Measurements from ENCODE around the gene CCR3.

Gene CCR3

DNA sequence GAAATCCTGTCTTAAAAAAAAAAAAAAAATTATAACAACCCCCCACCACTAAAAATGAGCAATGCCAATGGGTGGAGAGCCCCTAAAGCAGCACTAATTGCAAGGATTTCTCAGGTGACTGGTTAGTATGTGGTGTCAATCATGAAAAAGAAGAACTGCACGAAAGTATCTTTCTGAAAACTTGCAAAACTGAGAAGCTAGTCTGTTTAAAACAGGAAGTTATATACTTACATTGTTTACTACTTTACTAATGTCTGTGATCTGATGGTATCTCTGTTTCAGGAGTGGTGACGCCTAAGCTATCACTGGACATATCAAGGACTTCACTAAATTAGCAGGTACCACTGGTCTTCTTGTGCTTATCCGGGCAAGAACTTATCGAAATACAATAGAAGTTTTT, at the start of gene CCR3:
Gene CCR3, plus strand, starts transcription at position 341 of the 400 bp plus-strand sequence. CDS start 22,699 bp downstream, outside the sequence.
- in situ Hi-C loops (cut with MboI; ENCODE audit: low sequenced_read_pairs), result no loop called here

DNA sequence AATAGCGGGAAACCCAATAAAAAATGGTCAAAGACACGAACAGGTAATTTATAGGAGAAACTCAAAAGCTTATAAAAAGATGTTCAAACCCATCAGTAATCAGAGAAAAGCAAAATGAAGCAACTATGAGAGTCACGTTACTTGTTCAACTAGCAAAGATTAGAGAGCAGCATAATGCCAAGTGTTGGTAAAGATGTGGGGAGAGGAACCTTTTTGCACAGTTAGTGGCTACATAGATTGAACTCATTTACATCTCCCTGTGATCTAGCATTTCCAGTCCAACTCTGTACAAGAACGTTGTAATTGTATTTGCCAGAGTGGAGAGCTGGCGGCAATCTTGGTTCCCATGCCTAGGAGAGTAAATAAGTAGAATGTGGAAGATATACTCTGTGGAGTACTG, 49.3 kb upstream of the CCR3 start:
- in situ Hi-C loops (cut with MboI; ENCODE audit: low sequenced_read_pairs), result no loop called here

DNA sequence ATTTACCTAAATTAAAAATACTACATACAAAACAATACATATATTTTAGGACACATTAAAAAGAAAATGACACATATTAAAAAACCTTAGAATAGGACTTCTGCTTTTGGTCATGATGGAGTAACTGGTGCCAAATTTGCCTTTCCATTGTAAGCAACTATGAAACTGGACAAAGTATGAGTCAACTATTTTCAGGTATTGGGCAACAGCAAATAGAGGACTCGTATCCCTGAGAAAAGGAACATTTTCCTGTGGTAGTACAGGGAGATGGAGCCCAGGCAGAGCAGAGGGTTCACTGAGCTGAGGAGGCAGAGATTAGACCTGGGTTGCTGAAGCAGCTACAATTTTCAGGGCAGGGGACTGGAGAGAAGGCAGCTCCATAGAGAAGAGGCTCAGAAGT, 48.8 kb upstream of the CCR3 start:
- in situ Hi-C loops (cut with MboI; ENCODE audit: low sequenced_read_pairs), result no loop called here

DNA sequence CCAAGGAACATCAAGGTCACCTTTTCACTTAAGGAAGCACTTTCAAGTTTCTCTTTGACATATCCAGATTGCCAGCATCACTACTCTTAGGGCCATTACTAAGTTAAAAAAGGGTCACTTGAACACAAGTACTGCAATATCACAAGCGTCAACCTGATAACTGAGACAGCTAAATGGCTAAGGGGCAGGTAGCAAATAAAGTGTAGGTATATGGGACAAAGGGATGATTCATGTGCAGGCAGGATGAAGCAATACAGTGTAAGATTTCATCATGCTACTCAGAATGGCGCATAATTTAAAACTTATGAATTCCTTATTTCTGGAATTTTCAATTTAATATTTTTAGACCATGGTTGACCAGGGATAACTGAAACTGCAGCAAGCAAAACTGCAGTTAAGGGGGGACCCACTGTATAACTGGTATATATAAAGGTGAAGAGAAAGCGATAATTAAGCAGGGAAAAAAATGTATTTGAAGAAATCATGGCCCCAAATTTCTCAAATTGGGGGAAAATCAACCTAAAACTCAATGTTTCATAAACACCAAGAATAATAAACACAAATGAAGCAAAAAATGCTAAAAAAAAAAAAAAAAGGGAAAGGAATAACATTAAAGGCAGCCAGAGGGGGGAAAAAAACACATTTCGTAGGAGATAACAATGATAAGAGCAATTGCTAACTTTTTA, 47.2 kb upstream of the CCR3 start:
- in situ Hi-C loops (cut with MboI; ENCODE audit: low sequenced_read_pairs), result no loop called here

DNA sequence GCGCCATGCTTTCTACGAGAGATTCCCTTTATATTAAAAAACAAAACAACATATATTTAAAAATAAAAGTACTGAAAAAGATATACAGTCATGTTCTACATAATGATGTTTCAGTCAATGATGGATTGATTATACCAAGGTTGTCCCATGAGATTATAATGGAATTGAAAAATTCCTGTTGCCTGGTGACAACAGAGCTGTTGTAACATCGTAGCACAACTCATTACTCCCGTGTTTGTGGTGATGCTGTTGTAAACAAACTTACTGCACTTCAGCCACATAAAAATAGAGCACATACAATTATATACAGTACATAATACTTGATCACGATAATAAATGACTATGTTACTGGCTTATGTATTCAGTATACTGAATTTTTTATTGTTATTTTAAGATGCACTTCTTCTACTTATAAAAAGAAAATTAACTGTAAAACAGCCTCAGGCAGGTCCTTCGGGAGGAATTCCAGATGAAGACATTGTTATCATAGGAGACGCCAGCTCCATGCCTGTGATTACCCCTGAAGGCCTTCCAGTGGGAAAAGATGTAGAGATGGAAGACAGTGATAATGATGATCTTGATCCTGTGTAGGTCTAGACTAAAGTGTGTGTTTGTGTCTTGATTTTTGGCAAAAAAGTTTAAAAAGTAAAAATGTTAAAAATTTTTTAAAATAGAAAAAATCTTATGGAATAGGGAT, 45.9 kb upstream of the CCR3 start:
- in situ Hi-C loops (cut with MboI; ENCODE audit: low sequenced_read_pairs), result no loop called here

DNA sequence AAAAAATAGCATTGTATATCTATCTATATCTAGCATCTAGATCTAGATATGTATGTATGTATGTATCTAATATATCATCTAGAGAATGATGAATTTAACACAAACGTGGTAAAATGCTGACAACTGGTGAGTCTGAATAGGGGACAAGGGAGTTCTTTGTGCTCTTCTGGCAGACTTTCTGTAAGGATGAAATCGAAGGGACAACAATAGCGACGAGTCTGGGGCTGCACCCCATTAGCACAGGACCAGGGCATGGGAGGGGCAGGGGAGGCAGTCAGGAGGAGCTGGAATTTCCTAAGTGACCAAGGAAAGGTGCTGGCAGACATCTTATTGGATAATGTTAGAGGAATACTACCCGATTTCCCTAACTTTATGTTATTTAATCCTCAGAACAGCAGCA, 42.0 kb upstream of the CCR3 start:
- in situ Hi-C loops (cut with MboI; ENCODE audit: low sequenced_read_pairs), result loop anchor here (25.0 kb wide), 1 partner anchor 263 kb away; the partner anchor contains the start of gene CXCR6

DNA sequence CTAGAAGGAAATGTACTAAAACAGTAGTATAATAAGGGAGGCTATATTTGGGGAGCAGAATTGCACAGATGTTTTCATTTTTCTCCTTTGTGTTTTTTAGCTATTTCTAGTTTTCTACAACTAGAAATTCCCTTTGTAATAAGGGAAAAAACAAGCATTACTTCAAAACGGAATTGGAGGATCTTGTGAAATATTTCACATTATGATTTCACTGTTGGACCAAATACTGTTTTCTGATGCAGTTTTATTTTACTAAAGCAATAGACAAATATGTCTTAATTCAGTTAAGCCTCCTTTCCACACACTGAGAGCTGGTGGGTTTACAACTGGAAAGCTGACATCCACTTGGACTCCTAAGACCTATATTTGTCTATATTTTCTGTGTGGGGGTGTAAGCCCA, 41.5 kb upstream of the CCR3 start:
- in situ Hi-C loops (cut with MboI; ENCODE audit: low sequenced_read_pairs), result loop anchor here (25.0 kb wide), 1 partner anchor 263 kb away; the partner anchor contains the start of gene CXCR6

DNA sequence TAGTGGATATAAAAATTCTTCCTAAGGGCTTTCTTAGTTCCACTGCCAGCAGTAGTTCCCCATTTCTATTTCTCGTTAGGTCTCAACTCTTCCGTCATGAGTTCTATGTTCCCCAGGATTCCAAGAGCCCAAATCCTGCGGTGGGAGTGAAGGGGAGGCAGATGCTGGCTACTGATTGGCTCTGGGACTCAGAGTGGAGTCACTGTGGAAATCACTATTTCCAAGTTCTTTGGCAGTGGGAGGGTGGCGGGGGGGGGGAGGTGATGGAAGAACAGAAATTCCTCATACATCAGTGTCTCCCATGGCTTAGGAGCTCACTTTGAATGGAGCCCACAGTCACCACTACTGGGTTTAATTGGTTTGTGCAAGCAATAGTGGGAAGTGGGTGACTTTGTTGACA, 39.7 kb upstream of the CCR3 start:
- in situ Hi-C loops (cut with MboI; ENCODE audit: low sequenced_read_pairs), result loop anchor here (25.0 kb wide), 1 partner anchor 265 kb away; the partner anchor contains the start of gene CXCR6

DNA sequence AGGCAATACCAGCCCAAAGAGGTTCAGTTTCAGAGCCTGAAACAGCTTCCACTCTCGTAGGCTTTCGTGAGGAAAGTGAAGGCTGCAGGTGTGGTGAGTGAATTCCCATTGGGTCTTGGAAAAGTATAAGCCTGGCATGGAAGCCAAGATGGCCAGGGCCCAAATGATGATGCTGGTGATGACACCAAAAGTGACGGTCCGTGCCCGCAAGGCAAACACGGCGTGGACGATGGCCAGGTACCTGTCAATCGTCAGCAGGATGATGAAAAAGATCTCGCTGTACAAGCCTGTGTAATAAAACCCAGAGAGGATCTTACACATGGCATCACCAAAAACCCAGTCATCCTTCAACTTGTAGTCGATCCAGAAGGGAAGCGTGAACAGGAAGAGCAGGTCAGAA, 38.6 kb upstream of the CCR3 start:
- in situ Hi-C loops (cut with MboI; ENCODE audit: low sequenced_read_pairs), result loop anchor here (25.0 kb wide), 1 partner anchor 266 kb away; the partner anchor contains the start of gene CXCR6

DNA sequence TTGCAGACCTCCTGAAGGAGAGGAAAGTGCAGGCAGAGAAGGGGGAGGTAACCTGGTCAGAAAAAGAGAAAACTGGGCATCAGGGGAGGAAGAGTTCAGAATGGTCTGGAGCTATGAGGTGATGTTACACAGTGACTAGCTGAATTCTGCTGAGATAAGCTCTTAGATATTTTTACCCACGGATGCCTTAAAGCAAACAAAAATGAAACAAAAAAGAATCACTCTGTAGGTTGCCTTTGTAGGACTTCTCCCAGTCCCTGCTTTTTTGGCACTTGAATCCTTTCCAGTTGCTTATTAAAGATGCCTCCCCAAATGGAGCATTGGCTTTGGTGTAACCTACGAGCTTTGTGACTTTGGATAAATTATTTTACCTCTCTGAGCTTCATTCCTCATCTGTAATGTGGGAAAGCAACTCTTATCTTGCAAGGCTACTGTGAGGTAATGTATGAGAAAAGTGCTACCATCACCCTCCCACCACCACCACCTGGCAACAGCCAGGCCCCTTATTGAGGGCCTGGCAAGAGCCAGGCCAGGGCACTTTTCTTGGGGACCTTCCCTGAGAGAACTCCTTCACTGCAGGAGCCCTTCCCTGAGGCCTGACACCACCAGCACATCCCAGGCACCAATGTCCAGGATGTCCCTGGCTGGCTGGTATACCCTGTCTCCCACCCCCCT, 36.8 kb upstream of the CCR3 start:
- in situ Hi-C loops (cut with MboI; ENCODE audit: low sequenced_read_pairs), result loop anchor here (25.0 kb wide), 1 partner anchor 268 kb away; the partner anchor contains the start of gene CXCR6

DNA sequence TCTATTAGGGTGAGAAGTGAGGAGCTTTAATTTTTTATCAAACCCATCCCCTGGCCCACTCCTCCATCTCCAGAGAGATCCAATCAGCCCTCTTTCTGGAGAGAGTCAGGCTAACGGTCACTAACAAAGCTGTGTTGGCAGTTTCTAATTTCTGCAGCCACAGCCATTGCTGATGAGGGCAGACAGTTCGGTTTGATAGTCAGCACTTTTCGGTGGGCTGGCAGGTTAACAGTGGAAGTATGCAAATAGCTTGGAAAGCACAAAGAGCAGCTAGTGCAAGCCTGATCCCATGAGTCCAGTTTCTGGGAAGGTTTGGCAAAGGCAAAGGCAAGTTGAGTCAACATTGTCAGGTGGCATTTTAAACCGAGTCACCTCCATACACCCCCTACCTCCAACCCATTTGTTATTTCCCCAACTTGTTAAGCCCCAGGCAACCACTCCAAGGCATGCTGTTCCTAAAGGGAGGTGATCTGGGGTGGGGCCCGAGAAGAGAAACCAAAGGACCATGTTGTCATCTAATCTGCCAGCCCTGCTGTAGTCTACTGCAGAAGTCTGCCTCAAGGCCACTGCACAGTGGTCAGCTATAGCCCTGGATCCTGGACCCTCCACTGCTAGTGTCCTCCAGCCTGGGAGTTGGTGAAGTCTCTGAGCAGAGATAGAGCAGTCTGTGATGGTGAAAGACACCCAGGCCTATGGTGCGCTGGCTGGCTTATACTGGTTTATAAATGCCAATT, 35.8 kb upstream of the CCR3 start:
- in situ Hi-C loops (cut with MboI; ENCODE audit: low sequenced_read_pairs), result loop anchor here (25.0 kb wide), 1 partner anchor 269 kb away; the partner anchor contains the start of gene CXCR6

DNA sequence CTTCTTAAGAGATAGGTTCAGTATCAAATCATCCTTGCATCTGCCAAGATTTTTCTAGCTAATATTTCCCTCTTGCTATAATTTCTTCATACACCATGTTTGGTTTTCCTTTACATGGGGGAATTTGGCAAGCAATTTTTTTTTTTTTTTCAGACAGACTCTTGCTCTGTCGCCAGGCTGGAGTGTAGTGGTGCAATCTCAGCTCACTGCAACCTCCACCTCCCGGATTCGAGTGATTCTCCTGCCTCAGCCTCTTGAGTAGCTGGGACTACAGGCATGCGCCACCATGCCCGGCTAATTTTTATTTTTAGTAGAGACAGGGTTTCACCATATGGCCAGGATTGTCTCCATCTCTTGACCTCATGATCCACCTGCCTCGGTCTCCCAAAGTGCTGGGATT, 34.7 kb upstream of the CCR3 start:
- in situ Hi-C loops (cut with MboI; ENCODE audit: low sequenced_read_pairs), result loop anchor here (25.0 kb wide), 1 partner anchor 270 kb away; the partner anchor contains the start of gene CXCR6

DNA sequence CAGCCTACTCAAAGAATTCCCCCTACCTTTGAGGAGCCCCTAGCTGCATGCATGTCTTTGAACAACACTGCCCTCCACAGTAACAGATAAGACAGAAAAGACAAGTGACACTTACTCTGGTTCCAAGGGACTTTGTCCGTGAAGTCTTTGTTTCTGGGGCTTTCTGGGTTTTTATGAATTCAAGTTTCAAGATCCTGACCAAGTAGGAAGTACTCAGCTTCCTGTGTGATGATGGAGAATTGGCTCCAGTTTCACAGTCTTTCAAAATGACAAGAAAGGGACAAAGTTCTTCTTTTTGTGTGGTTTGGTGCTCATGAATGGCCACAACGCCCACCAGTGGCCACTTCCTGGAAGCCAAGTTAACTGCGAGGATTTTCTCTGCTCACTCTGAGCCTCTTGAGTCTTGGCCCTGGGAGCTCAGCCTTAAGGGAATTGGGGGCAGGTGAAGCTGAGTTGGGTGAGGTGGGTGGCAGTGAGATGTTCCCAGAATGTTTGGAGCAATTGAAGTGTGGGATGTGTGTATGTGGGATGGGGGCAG, 34.0 kb upstream of the CCR3 start, which contains the start of gene CCR1:
Gene CCR1, minus strand, starts transcription at position 147 of the 538 bp plus-strand sequence. CDS start 4,000 bp downstream, outside the sequence.
- in situ Hi-C loops (cut with MboI; ENCODE audit: low sequenced_read_pairs), result loop anchor here (25.0 kb wide), 1 partner anchor 271 kb away; the partner anchor contains the start of gene CXCR6

DNA sequence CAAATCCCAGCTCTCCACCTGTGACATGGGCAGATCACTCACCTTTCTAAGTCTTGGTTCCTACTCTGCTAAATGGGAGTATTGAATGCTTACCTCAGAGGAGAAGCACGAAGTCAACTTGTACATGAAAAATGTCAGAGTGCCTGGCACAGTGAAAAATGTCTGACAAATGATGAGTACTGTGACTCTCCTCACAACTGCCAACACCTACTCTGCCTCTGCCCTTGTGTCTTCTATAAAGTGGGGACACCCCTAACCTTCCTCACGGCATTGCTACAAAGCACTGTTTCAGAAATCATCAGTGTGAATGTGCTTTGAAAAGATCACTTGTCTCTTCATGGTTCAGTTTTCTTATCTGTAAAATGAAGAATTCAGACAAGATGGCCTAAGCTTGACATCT, 33.2 kb upstream of the CCR3 start:
- in situ Hi-C loops (cut with MboI; ENCODE audit: low sequenced_read_pairs), result loop anchor here (25.0 kb wide), 1 partner anchor 272 kb away; the partner anchor contains the start of gene CXCR6

DNA sequence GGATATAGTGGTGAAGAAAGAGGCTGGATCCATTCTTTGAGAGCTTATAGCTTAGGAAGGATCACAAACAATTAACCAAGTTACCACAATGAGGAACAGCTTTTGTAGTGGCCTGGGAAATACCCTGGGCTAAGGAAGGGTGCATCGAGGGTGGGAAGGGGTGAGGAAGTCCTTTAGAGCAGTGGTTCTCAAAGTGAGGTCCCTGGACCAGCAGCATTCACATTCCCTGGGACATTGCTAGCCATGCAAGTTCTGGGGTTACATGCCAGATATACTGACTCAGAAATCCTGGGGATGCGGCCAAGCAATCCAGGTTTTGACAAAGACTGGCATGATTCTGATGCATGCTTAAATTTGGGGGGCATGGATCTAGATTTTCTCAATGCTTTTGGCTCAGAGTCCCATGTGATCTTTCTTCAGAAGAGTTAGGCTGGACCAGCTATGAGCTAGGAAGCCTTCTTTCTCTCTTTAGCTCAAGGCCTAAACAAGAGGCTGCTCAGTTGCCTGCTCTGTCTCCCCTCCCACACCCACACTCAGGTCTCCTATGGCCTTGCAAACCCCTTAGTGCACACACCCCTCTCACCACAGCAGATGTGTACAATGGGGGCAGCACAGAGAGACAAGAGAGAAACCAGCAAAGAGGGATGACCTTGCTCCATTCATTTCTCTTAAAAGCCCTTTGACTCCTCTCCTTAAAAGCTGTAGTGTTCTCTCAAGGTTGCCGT, 32.4 kb upstream of the CCR3 start:
- in situ Hi-C loops (cut with MboI; ENCODE audit: low sequenced_read_pairs), result loop anchor here (5.0 to 25.0 kb wide), 3 partner anchors 115 to 273 kb away; partner anchors contain the start of gene CXCR6

DNA sequence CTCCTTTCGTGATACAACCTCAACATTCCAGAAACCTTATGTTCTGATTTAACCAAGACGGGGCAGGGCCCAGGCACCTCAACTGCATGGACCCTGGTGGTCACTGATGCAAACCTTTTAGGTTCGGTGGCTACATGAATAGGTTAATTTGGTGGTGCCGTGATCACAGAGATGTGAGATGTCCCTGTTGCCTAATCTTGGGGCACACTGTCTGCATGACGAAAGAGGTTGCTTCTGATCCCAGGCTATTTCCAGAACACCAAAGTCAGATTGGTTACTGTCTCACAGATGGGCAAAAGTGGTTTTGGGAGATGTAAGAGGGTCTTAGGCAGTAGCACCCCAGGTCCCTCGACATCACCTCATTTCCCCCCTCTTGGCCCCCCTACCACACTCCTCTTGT, 30.2 kb upstream of the CCR3 start:
- in situ Hi-C loops (cut with MboI; ENCODE audit: low sequenced_read_pairs), result loop anchor here (5.0 to 25.0 kb wide), 3 partner anchors 117 to 275 kb away; partner anchors contain the start of gene CXCR6

DNA sequence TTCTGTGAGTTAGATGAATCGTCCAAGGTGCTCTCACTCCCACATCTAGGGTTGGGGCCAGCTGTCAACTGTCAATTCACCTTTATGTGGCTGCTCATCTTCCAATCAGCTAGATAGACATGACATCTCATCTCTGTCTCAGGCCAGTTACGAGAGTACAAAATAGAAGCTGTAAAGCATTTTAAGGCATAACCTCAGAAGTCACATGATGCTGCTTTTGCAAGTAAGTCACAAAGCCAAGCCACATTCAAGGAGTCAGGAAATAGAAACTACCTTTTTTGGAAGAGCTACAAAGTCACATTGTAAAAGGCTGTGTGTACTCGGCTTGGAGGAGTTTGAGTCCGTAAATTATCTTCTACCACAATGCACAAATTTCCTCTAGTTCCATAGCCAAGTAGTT, 29.1 kb upstream of the CCR3 start:
- in situ Hi-C loops (cut with MboI; ENCODE audit: low sequenced_read_pairs), result loop anchor here (5.0 to 25.0 kb wide), 3 partner anchors 118 to 276 kb away; partner anchors contain the start of gene CXCR6

DNA sequence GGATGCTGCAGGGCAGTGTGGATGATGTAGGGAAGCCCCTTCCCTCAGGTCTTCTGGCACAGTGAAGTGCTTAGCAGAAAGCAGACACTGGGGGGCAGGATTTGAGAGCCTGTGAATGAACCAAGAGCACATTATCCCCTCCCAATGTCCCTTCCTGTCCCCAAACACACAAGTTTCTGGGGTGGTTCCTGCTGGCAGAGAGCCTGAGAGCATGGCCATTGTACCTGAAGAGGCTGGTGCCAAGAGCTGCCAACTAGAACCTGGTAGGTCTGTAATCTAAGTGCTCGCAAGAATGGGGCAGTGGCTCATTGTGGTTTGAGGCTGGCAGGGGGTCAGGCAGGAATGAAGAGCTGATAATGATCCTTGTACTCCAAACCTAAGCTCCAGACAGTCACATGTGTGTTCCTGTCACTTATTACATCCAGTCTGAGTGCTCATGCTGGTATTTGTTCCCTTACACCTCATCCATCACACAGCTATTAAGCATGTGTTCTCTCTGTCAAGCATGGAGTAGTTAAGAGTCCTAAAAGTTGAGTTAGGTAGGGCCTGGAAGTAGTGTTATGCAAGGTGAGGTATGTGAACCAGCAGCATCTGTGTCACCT, 27.4 kb upstream of the CCR3 start:
- in situ Hi-C loops (cut with MboI; ENCODE audit: low sequenced_read_pairs), result loop anchor here (5.0 to 25.0 kb wide), 3 partner anchors 120 to 278 kb away; partner anchors contain the start of gene CXCR6
